Upper lobe of left lung (tissue), 6 donors: ENCODE results near the gene COL19A1. TPM values are rescaled to one million over a fixed set of nuclear protein-coding genes. Genes with fewer than 3 reads are reported as not detected.

Experiments used
- ATAC-seq, 2 donors: fragments of 200-7000 bp; cut with Tn5 transposase; one replicate each; pipeline ENCODE4 v1.9.1; 2022; ENCODE audit warnings: mild to moderate bottlenecking in 2 of 2, moderate library complexity in 2 of 2; ENCODE audit not compliant: low FRiP score in 2 of 2
- DNase-seq, 2 donors: peaks; one replicate each; pipeline ENCODE4 v3.0.0-alpha.2; 2019 to 2020
- H3K27ac ChIP-seq, 4 donors: fragments of 200-600 bp; sonication (generic); one replicate each; pipeline ENCODE4 v1.5.1; 2016 to 2019
- H3K27me3 ChIP-seq, 4 donors: fragments of 200-600 bp; sonication (generic); one replicate each; pipeline ENCODE4 v1.5.1; 2017 to 2019
- H3K36me3 ChIP-seq, 4 donors: fragments of 200-600 bp; sonication (generic); one replicate each; pipeline ENCODE4 v1.5.1; 2016 to 2019
- H3K4me1 ChIP-seq, 4 donors: fragments of 200-600 bp; sonication (generic); one replicate each; pipeline ENCODE4 v1.5.1; 2018 to 2019
- H3K4me3 ChIP-seq, 4 donors: fragments of 200-600 bp; sonication (generic); one replicate each; pipeline ENCODE4 v1.5.1; 2017 to 2019; ENCODE audit warnings: mild to moderate bottlenecking in 2 of 4, moderate library complexity in 1 of 4
- H3K9me3 ChIP-seq, 4 donors: fragments of 200-600 bp; sonication (generic); one replicate each; pipeline ENCODE4 v1.5.1; 2018 to 2019
- CTCF ChIP-seq, 6 experiments: fragments of 450-650 bp in 4 of 6; fragments of 200-600 bp in 2 of 6; sonication (generic) in 2 of 6; IDR thresholded peaks; one replicate each; pipeline ENCODE4 v1.5.1; 2016 to 2019; ENCODE audit warnings: antibody characterized with exemption in 6 of 6
- EP300 ChIP-seq, 4 donors: sonication (generic); formaldehyde crosslinking; IDR thresholded peaks; one replicate each; pipeline ENCODE4 v1.5.1; 2017; ENCODE audit warnings: antibody characterized with exemption in 4 of 4, control low read depth in 2 of 4
- POLR2A ChIP-seq, 4 donors: fragments of 450-650 bp; IDR thresholded peaks; one replicate each; pipeline ENCODE4 v1.5.1; 2016 to 2017; ENCODE audit warnings: antibody characterized with exemption in 4 of 4, mild to moderate bottlenecking in 2 of 4
- POLR2AphosphoS5 ChIP-seq, 2 donors: sonication (generic); formaldehyde crosslinking; IDR thresholded peaks; one replicate each; pipeline ENCODE4 v1.5.1; 2017; ENCODE audit warnings: antibody characterized with exemption in 2 of 2
- WGBS, 2 donors: methylation state at CpG; one replicate each; pipeline ENCODE4 v1.1.5; 2017 to 2018; 5-methylcytosine and 5-hydroxymethylcytosine counted together
- total RNA-seq, 6 donors: library from RNA; depleted of rRNA in 4 of 6; stranded (reverse); fragments of >200 nt in 4 of 6; gene quantifications; one replicate each; pipeline versions ENCODE4 v1.1.0 to v1.2.1, GENCODE V29; 2016 to 2021
- donor health status: DM: no; HTN: no; CAD: no; lungs with moderate emphysema.
- donor health status: DM: no; HTN: yes; CAD: no; lungs with severe emphysema.

The COL19A1 gene
- total RNA-seq, 6 donors from 2014 or later, result 0.49 to 1.0 TPM; not detected in 4

GRCh38 chr6:70145178-70145577, 278.8 kb downstream of the COL19A1 start:
- no peaks in the 10 kb centered on the region for H3K27me3 ChIP-seq
- ATAC-seq, result no peak
- no peaks in the 10 kb centered on the region for H3K36me3 ChIP-seq
- H3K4me3 ChIP-seq, result no peak overlapping the region
- WGBS, 2 donors, result 63 to 89% methylated on average over 2 of the region's 2 CpGs
- DNase-seq, result no peak
- no peaks in the 10 kb centered on the region for H3K9me3 ChIP-seq
- no peak overlapping the region for H3K27ac ChIP-seq
- TF ChIP-seq EP300 (IDR thresholded peaks at IDR 0.05) (no peak), CTCF (IDR thresholded peaks at IDR 0.05) (no peak), POLR2A (IDR thresholded peaks at IDR 0.05) (no peak), POLR2AphosphoS5 (IDR thresholded peaks at IDR 0.05) (no peak)
- H3K4me1 ChIP-seq, result no peaks in the 10 kb centered on the region

- no peaks in the 10 kb centered on the region for H3K9me3 ChIP-seq
- no peak overlapping the region for H3K4me3 ChIP-seq
- no peaks in the 10 kb centered on the region for H3K27me3 ChIP-seq
- WGBS, 2 donors, result 89 to 94% methylated on average over 6 of the region's 6 CpGs
- no peaks in the 10 kb centered on the region for H3K4me1 ChIP-seq
- H3K36me3 ChIP-seq, result no peaks in the 10 kb centered on the region
- ATAC-seq, result no peak
- no peak for TF ChIP-seq CTCF (IDR thresholded peaks at IDR 0.05)
- TF ChIP-seq EP300 (IDR thresholded peaks at IDR 0.05), result no peak
- TF ChIP-seq POLR2AphosphoS5 (IDR thresholded peaks at IDR 0.05), result no peak
- no peak for TF ChIP-seq POLR2A (IDR thresholded peaks at IDR 0.05)
- H3K27ac ChIP-seq, result no peak overlapping the region
- no peak for DNase-seq
Observed at GRCh38 chr6:70149209-70149788, 282.9 kb downstream of the COL19A1 start.

GRCh38 chr6:70150521-70150920, 284.2 kb downstream of the COL19A1 start:
- H3K4me3 ChIP-seq, result no peak overlapping the region
- no peaks in the 10 kb centered on the region for H3K27me3 ChIP-seq
- no peaks in the 10 kb centered on the region for H3K9me3 ChIP-seq
- H3K4me1 ChIP-seq, result no peaks in the 10 kb centered on the region
- DNase-seq (no peak), ATAC-seq (no peak)
- no peak for TF ChIP-seq POLR2A (IDR thresholded peaks at IDR 0.05)
- no peak for TF ChIP-seq CTCF (IDR thresholded peaks at IDR 0.05)
- no peak for TF ChIP-seq EP300 (IDR thresholded peaks at IDR 0.05)
- TF ChIP-seq POLR2AphosphoS5 (IDR thresholded peaks at IDR 0.05), result no peak
- 58 to 70% methylated on average over 4 of the region's 4 CpGs for WGBS, 2 donors
- H3K36me3 ChIP-seq, result no peaks in the 10 kb centered on the region
- H3K27ac ChIP-seq, result no peak overlapping the region

GRCh38 chr6:70151616-70152015, 285.3 kb downstream of the COL19A1 start:
- H3K27me3 ChIP-seq, result no peaks in the 10 kb centered on the region
- no peaks in the 10 kb centered on the region for H3K4me1 ChIP-seq
- no peak overlapping the region for H3K27ac ChIP-seq
- ATAC-seq, result peak in 1 of 2 donors; percentile 79
- TF ChIP-seq POLR2A (IDR thresholded peaks at IDR 0.05) (no peak), EP300 (IDR thresholded peaks at IDR 0.05) (no peak), CTCF (IDR thresholded peaks at IDR 0.05) (no peak), POLR2AphosphoS5 (IDR thresholded peaks at IDR 0.05) (no peak)
- 86 to 95% methylated on average over 2 of the region's 2 CpGs for WGBS, 2 donors
- DNase-seq, result no peak
- no peaks in the 10 kb centered on the region for H3K36me3 ChIP-seq
- no peaks in the 10 kb centered on the region for H3K9me3 ChIP-seq
- H3K4me3 ChIP-seq, result no peak overlapping the region

GRCh38 chr6:70152786-70153185, 286.4 kb downstream of the COL19A1 start:
- H3K4me1 ChIP-seq, result no peaks in the 10 kb centered on the region
- WGBS, 2 donors, result 82 to 85% methylated on average over 6 of the region's 6 CpGs
- no peak for TF ChIP-seq CTCF (IDR thresholded peaks at IDR 0.05)
- TF ChIP-seq EP300 (IDR thresholded peaks at IDR 0.05), result no peak
- no peak for TF ChIP-seq POLR2AphosphoS5 (IDR thresholded peaks at IDR 0.05)
- no peak for TF ChIP-seq POLR2A (IDR thresholded peaks at IDR 0.05)

More at GRCh38 chr6:70152786-70153185, 286.4 kb downstream of the COL19A1 start:
- no peaks in the 10 kb centered on the region for H3K9me3 ChIP-seq
- no peaks in the 10 kb centered on the region for H3K36me3 ChIP-seq
- no peak overlapping the region for H3K4me3 ChIP-seq
- no peaks in the 10 kb centered on the region for H3K27me3 ChIP-seq
- DNase-seq, result no peak
- H3K27ac ChIP-seq, result no peak overlapping the region
- ATAC-seq, result no peak
